ENCODE measurements around the gene EIF1AD. TPM values are rescaled to one million over a fixed set of nuclear protein-coding genes. Genes with fewer than 3 reads are reported as not detected.
A peak's percentile ranks its signal among the peaks of the same experiment; 100 is the strongest.

Gene EIF1AD
- total and polyA plus RNA-seq, 9 of the 15 experiments (the other 6 are each of a cell fraction or from before 2014, with no cell fraction given): 50.1 to 98.8 (median 58.7) TPM

- TF ChIP-seq GTF3C2 (IDR thresholded peaks at IDR 0.05; ENCODE audit: borderline replicate concordance, extremely low read depth, insufficient read length) (no peak), E2F6 (IDR thresholded peaks at IDR 0.05; ENCODE audit: borderline replicate concordance in 1 of 2, extremely low read depth in 1 of 2, insufficient read depth in 1 of 2, insufficient read length in 1 of 2, low read depth in 1 of 2, low read length in 1 of 2, poor library complexity in 1 of 2, severe bottlenecking in 1 of 2) (peak; percentile 52 to 84), ZNF140 (CRISPR knock-in tag; IDR thresholded peaks at IDR 0.05) (no peak), TAF1 (IDR thresholded peaks at IDR 0.05; ENCODE audit: control insufficient read depth, extremely low read depth, insufficient read depth, low read length, severe bottlenecking) (no peak), BHLHE40 (IDR thresholded peaks at IDR 0.05; ENCODE audit: low read length) (0 out of 2 replicates have a peak, but pooled peaks have one; percentile 20), SOX6 (IDR thresholded peaks at IDR 0.05) (peak; percentile 17; the same call in 1 of the 2 replicates), SIX5 (IDR thresholded peaks at IDR 0.05; ENCODE audit: borderline replicate concordance in 1 of 2, insufficient read depth in 1 of 2, low read depth in 1 of 2, low read length in 2 of 2) (no peak), POLR2H (tag; IDR thresholded peaks at IDR 0.05; ENCODE audit: low read depth) (no peak), SP2 (IDR thresholded peaks at IDR 0.05; ENCODE audit: extremely low read depth, low read depth, low read length, poor library complexity, severe bottlenecking) (no peak), CHD1 (IDR thresholded peaks at IDR 0.05; ENCODE audit: low read length) (no peak), PCBP1 (IDR thresholded peaks at IDR 0.05; ENCODE audit: low read depth, low read length, poor library complexity, severe bottlenecking) (no peak), NUFIP1 (IDR thresholded peaks at IDR 0.05; ENCODE audit: partially characterized antibody) (no peak)
- TF ChIP-seq, protein P1, sequence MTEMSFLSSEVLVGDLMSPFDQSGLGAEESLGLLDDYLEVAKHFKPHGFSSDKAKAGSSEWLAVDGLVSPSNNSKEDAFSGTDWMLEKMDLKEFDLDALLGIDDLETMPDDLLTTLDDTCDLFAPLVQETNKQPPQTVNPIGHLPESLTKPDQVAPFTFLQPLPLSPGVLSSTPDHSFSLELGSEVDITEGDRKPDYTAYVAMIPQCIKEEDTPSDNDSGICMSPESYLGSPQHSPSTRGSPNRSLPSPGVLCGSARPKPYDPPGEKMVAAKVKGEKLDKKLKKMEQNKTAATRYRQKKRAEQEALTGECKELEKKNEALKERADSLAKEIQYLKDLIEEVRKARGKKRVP (CRISPR knock-in tag; IDR thresholded peaks at IDR 0.05): no peak
Measured at GRCh38 chr11:66022401-66023185, 20.6 kb upstream of the EIF1AD start (continued).

All from K562 (cell line).